ENCODE measurements around the gene MMS22L. TPM values are rescaled to one million over a fixed set of nuclear protein-coding genes. Genes with fewer than 3 reads are reported as not detected.

Gene MMS22L
- total RNA-seq, 1 experiment from 2014 or later: 19.3 TPM

- CTCF ChIA-PET: no interaction called here
Measured at GRCh38 chr6:97110626-97111025, 172.4 kb downstream of the MMS22L start.

GRCh38 chr6:97110149-97110548, 172.9 kb downstream of the MMS22L start:
- H3F3A ChIP-seq (ENCODE audit: low read length, unreplicated experiment): no peaks in the 10 kb centered on the region
- ChIA-PET CTCF (no interaction called here), POLR2A (ENCODE audit: unreplicated experiment) (no interaction called here)
- no peak overlapping the region for H2AFZ ChIP-seq (ENCODE audit: low read length)
- H3K9ac ChIP-seq (ENCODE audit: low read length): no peak overlapping the region
- ATAC-seq (no peak), DNase-seq (no peak)
- no peaks in the 10 kb centered on the region for H3K27me3 ChIP-seq (ENCODE audit: low read length)
- intact Hi-C loops (cut with micrococcal nuclease): no loop called here
- H3K9me3 ChIP-seq (ENCODE audit: low read length): no peaks in the 10 kb centered on the region
- H3K4me2 ChIP-seq (ENCODE audit: low read length): no peak overlapping the region
- no TSS peak for BruUV-seq (replicated peaks)
- no peak overlapping the region for H3K4me3 ChIP-seq (ENCODE audit: low read length)
- no peaks in the 10 kb centered on the region for H3K9me2 ChIP-seq (replicated peaks; ENCODE audit: low read length)
- no peaks in the 10 kb centered on the region for H3K79me2 ChIP-seq (ENCODE audit: low read length)
- H3K36me3 ChIP-seq (ENCODE audit: low read depth, low read length): no peaks in the 10 kb centered on the region
- H3K27ac ChIP-seq (ENCODE audit: low read length): no peak overlapping the region
- no peaks in the 10 kb centered on the region for H3K4me1 ChIP-seq (ENCODE audit: insufficient read depth, low read length)
- no peak for TF ChIP-seq EZH2 (IDR thresholded peaks at IDR 0.05; ENCODE audit: low read length, unreplicated experiment)
- TF ChIP-seq EZH2phosphoT487 (IDR thresholded peaks at IDR 0.05; ENCODE audit: borderline replicate concordance, low read length): no peak
- no peak for TF ChIP-seq CTCF (conservative IDR thresholded peaks at IDR 0.05; ENCODE audit: low read depth, low read length)
- H4K20me1 ChIP-seq (ENCODE audit: low read length): no peaks in the 10 kb centered on the region

More at GRCh38 chr6:97110626-97111025, 172.4 kb downstream of the MMS22L start:
- no peak overlapping the region for H2AFZ ChIP-seq (ENCODE audit: low read length)
- no peak for DNase-seq
- H4K20me1 ChIP-seq (ENCODE audit: low read length): no peaks in the 10 kb centered on the region
- no peaks in the 10 kb centered on the region for H3F3A ChIP-seq (ENCODE audit: low read length, unreplicated experiment)
- H3K27me3 ChIP-seq (ENCODE audit: low read length): no peaks in the 10 kb centered on the region
- POLR2A ChIA-PET (ENCODE audit: unreplicated experiment): no interaction called here
- ATAC-seq: no peak
- BruUV-seq (replicated peaks): no TSS peak
- TF ChIP-seq EZH2 (IDR thresholded peaks at IDR 0.05; ENCODE audit: low read length, unreplicated experiment): no peak
- no peak for TF ChIP-seq CTCF (conservative IDR thresholded peaks at IDR 0.05; ENCODE audit: low read depth, low read length)
- TF ChIP-seq EZH2phosphoT487 (IDR thresholded peaks at IDR 0.05; ENCODE audit: borderline replicate concordance, low read length): no peak
- no peak overlapping the region for H3K27ac ChIP-seq (ENCODE audit: low read length)
- H3K4me1 ChIP-seq (ENCODE audit: insufficient read depth, low read length): no peaks in the 10 kb centered on the region
- H3K9ac ChIP-seq (ENCODE audit: low read length): no peak overlapping the region
- intact Hi-C loops (cut with micrococcal nuclease): no loop called here
- H3K79me2 ChIP-seq (ENCODE audit: low read length): no peaks in the 10 kb centered on the region
- no peaks in the 10 kb centered on the region for H3K36me3 ChIP-seq (ENCODE audit: low read depth, low read length)
- H3K4me3 ChIP-seq (ENCODE audit: low read length): no peak overlapping the region
- no peaks in the 10 kb centered on the region for H3K9me2 ChIP-seq (replicated peaks; ENCODE audit: low read length)
- H3K9me3 ChIP-seq (ENCODE audit: low read length): no peaks in the 10 kb centered on the region
- H3K4me2 ChIP-seq (ENCODE audit: low read length): no peak overlapping the region

GRCh38 chr6:97109444-97109843, 173.6 kb downstream of the MMS22L start:
- H3K9me2 ChIP-seq (replicated peaks; ENCODE audit: low read length): no peaks in the 10 kb centered on the region
- H3K4me3 ChIP-seq (ENCODE audit: low read length): no peak overlapping the region
- intact Hi-C loops (cut with micrococcal nuclease): no loop called here
- no peaks in the 10 kb centered on the region for H3K4me1 ChIP-seq (ENCODE audit: insufficient read depth, low read length)
- H4K20me1 ChIP-seq (ENCODE audit: low read length): no peaks in the 10 kb centered on the region
- H3K79me2 ChIP-seq (ENCODE audit: low read length): no peaks in the 10 kb centered on the region
- CTCF ChIA-PET: no interaction called here
- DNase-seq (no peak), ATAC-seq (no peak)
- BruUV-seq (replicated peaks): no TSS peak
- no peak overlapping the region for H2AFZ ChIP-seq (ENCODE audit: low read length)
- no peak overlapping the region for H3K9ac ChIP-seq (ENCODE audit: low read length)
- no peak overlapping the region for H3K27ac ChIP-seq (ENCODE audit: low read length)
- H3F3A ChIP-seq (ENCODE audit: low read length, unreplicated experiment): no peaks in the 10 kb centered on the region
- H3K4me2 ChIP-seq (ENCODE audit: low read length): no peak overlapping the region
- POLR2A ChIA-PET (ENCODE audit: unreplicated experiment): no interaction called here
- no peaks in the 10 kb centered on the region for H3K36me3 ChIP-seq (ENCODE audit: low read depth, low read length)
- TF ChIP-seq CTCF (conservative IDR thresholded peaks at IDR 0.05; ENCODE audit: low read depth, low read length) (no peak), EZH2phosphoT487 (IDR thresholded peaks at IDR 0.05; ENCODE audit: borderline replicate concordance, low read length) (no peak), EZH2 (IDR thresholded peaks at IDR 0.05; ENCODE audit: low read length, unreplicated experiment) (no peak)
- H3K27me3 ChIP-seq (ENCODE audit: low read length): no peaks in the 10 kb centered on the region
- H3K9me3 ChIP-seq (ENCODE audit: low read length): no peaks in the 10 kb centered on the region
